Memory B cell (primary cell): ENCODE data around the gene TLCD1.

Experiments used
- ATAC-seq: fragments of 150-1000 bp; cut with Tn5 transposase; 2 replicates; pipeline ENCODE4 v1.10.0; 2021; ENCODE audit warnings: low read depth, mild to moderate bottlenecking, moderate library complexity
- DNase-seq, 2 donors: peaks; one replicate each; pipeline ENCODE4 v3.0.0; 2022; ENCODE audit warnings: low spot score in 2 of 2
- H3K27ac Mint-ChIP-seq: one replicate; pipeline ENCODE4 v1.8.0; 2022; ENCODE audit warnings: mild to moderate bottlenecking, moderate library complexity, mixed read lengths
- H3K27me3 Mint-ChIP-seq: one replicate; pipeline ENCODE4 v1.8.0; 2022; ENCODE audit warnings: mixed read lengths
- H3K36me3 Mint-ChIP-seq: one replicate; pipeline ENCODE4 v1.8.0; 2022; ENCODE audit warnings: mild to moderate bottlenecking, mixed read lengths
- H3K4me1 Mint-ChIP-seq: one replicate; pipeline ENCODE4 v1.8.0; 2022; ENCODE audit warnings: mixed read lengths
- H3K4me3 Mint-ChIP-seq: one replicate; pipeline ENCODE4 v1.8.0; 2022; ENCODE audit warnings: mild to moderate bottlenecking, moderate library complexity, mixed read lengths
- H3K9me3 Mint-ChIP-seq: one replicate; pipeline ENCODE4 v1.8.0; 2022; ENCODE audit warnings: mixed read lengths

TLCD1 gene

DNA sequence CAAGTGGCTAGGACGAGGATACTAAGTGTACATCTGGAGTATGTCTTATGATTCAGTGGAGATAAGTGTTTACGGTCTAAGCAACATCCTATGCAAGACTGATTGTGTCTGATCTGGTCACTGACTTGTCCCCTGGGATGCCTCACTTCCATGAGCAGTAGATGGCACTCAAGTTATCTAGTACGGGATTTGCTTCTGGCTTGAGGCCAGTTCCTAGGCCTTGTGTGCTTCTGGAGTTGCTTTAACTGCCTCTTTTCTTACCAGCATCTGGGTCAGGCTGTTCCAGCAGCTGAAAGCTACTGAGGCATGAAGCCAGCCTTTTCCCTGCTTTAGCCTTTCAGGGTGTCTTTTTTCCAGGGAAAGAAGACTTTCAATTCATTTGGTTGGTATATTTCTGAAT, 41.1 kb downstream of the TLCD1 start:
- Mint-ChIP-seq H3K27me3 (no peaks in the 10 kb centered on the region), H3K4me3 (no peak overlapping the region), H3K36me3 (peaks cover 52% of the 10 kb centered on the region), H3K9me3 (no peaks in the 10 kb centered on the region), H3K27ac (no peak overlapping the region), H3K4me1 (no peaks in the 10 kb centered on the region)
- no peak for ATAC-seq
- no peak for DNase-seq

GRCh38 chr17:28682655-28683054, 43.4 kb downstream of the TLCD1 start:
- Mint-ChIP-seq H3K4me1 (no peaks in the 10 kb centered on the region), H3K27ac (no peak overlapping the region), H3K27me3 (no peaks in the 10 kb centered on the region), H3K4me3 (no peak overlapping the region), H3K9me3 (no peaks in the 10 kb centered on the region), H3K36me3 (peaks cover 38% of the 10 kb centered on the region)
- DNase-seq (no peak), ATAC-seq (no peak)

DNA sequence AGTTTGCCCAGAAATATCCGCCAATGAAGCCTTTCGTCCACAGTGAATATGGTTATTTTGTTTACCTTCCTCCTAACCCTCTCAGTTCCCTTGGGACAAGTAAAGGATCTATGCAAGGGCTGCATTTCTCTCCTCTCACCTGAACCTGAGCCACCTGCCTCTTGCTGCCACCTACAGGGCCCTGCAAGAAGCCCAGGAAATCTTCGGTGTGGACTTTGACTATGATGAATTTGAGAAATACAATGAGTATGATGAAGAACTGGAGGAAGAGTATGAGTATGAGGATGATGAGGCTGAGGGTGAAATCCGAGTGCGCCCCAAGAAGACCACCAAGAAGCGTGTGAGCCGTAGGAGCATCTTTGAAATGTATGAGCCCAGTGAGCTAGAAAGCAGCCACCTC, 50.1 kb downstream of the TLCD1 start:
- Mint-ChIP-seq H3K36me3 (peaks cover 32% of the 10 kb centered on the region), H3K27ac (no peak overlapping the region), H3K4me3 (no peak overlapping the region), H3K9me3 (no peaks in the 10 kb centered on the region), H3K4me1 (peaks cover 4% of the 10 kb centered on the region), H3K27me3 (no peaks in the 10 kb centered on the region)
- ATAC-seq, result no peak
- DNase-seq, result no peak

GRCh38 chr17:28675490-28675889, 50.5 kb downstream of the TLCD1 start:
- H3K27ac Mint-ChIP-seq, result no peak overlapping the region
- ATAC-seq (no peak), DNase-seq (no peak)
- no peak overlapping the region for H3K4me3 Mint-ChIP-seq
- H3K9me3 Mint-ChIP-seq, result no peaks in the 10 kb centered on the region
- H3K27me3 Mint-ChIP-seq, result no peaks in the 10 kb centered on the region
- H3K36me3 Mint-ChIP-seq, result peaks cover 32% of the 10 kb centered on the region
- peaks cover 4% of the 10 kb centered on the region for H3K4me1 Mint-ChIP-seq
